GM18505 (cell line): Measurements from ENCODE around the gene PKP3.
"Not testable (repeated sequence)": the region's sequence is repeated elsewhere in the genome, so short reads cannot be mapped to it uniquely, and the experiment has no call there.

ENCODE experiments used
- ATAC-seq: cut with Tn5 transposase; IDR thresholded peaks from one replicate; pipeline ENCODE4 v1.9.1; 2021; ENCODE audit not compliant: unreplicated experiment
- POLR2A ChIP-seq: IDR thresholded peaks from 4 replicates; pipeline ENCODE4 v1.6.1; 2011; ENCODE audit warnings: borderline replicate concordance; ENCODE audit not compliant: insufficient read depth, insufficient read length; ENCODE audit errors: extremely low read depth

Gene PKP3

DNA sequence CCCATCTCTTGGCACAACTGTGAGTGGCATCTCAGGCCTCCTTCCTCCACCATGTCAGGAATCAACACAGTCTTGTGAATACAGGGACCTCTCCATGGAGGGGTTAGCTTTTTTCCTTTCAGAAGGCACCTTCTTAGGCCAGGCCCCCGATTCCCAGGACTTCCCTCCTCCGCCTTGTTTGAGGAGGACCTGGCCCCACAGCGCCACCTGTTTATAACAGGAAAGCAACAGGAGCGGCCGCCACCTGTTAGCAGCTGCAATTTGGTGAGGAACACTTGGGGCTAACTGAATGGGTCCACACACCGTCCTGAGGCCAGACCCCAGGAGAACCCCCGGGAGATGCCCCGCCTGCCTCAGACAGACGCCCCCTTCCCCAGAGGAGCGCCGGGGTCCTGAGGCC lies 3.8 kb upstream of the PKP3 start:
- no peak for ATAC-seq
- TF ChIP-seq POLR2A, result no peak

DNA sequence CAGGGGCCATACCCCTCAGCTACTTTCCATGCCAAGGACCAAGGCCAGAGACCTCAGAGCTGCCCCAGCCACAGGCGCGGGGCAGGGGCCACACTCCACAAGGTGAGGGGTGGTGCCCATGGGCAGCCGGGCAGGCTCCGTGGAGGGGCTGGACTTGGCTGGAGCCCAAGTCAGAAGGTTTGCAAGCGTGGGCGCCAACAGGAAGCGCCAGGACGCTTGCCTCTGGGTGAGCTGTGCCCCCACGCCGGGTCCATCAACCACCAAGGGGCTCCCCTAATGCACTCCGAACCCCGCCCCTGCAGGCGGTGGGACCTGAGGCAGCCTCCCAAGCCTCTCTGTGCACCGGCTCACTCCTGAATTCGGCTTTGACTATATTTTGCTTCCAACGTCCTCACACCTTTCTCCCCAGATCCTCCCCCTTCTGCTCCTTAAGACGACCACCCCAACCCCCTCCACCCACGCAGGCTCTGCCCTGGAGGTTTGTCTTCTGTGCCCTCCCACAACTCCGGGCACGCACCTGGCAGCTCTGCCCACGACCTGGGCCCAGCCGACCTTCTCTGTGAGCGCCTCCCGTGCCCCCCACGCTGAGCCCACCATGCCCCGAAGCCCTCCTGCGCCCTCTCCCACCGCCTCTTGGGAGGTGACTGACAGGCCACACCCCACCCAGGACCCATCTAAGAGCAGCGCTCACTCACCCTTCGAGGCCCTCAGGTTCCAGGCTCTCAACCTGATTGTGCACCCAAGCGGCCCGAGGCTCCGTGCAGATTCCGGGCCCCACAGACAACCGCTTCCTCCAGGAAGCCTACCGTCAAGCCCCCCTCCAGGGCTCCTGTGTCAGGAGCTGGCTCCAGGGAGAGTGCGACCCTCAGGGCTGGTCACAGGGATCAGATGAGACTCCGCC lies 2.6 kb upstream of the PKP3 start:
- TF ChIP-seq POLR2A, result no peak
- ATAC-seq, result no peak

DNA sequence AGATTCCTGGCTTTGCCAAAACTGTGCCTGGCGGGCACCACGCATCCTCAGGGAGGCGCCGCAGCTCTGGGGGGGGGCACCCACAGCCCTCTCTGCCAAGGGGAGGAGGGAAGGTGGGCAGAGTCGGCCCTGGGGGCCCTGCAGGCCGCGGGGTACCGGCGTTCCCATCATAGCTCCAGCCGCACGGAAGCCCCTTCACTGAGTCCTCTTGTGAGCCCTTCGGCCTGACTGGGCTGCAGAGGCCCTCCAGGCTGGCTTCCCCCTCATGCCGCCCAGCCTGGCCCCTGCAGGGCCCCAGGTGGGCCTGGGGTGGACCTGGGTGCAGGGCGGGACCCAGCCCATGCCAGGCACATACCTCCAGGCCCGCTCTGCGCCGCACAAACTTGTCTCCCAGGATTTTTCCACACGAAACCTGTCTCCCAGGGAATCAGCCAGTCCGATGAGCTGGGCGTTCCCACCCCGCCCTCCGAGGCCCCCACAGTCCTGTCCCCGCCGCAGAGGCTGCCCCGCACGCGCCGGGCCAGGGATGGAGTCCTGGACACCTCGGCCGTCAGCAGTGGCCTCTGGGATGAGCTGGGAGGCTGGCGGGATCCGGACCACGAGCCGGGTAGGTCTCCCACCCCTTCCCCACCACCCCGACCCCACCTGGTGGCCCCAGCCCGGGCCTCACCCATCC lies 1.8 kb upstream of the PKP3 start:
- TF ChIP-seq POLR2A, result no peak
- ATAC-seq, result no peak

DNA sequence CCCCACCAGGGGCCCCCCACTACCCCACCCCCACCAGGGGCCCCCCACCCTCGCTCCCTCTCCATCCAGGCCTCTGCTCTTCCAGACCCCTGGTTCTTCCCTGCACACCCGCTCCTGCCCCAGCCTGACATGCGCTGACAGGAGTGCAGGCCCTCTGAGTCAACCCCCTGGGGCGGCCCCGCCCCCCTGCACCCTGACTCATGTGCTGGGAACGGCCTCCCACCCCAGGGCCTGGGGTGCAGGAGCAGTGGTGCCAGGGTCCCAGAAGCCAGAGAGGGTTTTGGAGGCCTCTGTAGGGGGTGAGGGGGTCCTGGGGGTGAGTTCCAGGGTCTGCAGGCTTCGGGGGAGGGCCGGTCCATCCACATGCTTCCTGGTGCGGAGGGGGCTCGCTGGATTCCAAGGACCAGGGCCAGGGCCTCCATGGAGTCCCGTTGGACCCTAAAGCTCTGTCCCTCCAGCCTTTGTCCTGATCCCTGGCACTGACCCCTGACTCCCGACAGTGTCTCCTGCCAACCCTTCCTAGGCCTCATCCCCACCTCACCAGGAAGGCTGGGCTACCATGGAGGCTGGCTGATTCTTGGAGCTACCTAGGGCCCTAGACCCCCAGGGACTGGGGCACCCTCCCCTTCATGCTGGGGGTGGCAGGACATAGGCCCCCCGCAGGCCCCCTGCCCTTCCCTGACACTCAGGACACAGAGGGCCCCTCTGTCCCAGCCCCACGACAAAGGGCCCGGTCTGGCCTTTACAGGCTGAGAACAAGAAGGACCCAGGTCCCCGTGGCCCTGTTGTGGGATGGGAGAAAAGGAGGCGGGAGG lies 583 bp upstream of the PKP3 start:
- ATAC-seq, result no peak

DNA sequence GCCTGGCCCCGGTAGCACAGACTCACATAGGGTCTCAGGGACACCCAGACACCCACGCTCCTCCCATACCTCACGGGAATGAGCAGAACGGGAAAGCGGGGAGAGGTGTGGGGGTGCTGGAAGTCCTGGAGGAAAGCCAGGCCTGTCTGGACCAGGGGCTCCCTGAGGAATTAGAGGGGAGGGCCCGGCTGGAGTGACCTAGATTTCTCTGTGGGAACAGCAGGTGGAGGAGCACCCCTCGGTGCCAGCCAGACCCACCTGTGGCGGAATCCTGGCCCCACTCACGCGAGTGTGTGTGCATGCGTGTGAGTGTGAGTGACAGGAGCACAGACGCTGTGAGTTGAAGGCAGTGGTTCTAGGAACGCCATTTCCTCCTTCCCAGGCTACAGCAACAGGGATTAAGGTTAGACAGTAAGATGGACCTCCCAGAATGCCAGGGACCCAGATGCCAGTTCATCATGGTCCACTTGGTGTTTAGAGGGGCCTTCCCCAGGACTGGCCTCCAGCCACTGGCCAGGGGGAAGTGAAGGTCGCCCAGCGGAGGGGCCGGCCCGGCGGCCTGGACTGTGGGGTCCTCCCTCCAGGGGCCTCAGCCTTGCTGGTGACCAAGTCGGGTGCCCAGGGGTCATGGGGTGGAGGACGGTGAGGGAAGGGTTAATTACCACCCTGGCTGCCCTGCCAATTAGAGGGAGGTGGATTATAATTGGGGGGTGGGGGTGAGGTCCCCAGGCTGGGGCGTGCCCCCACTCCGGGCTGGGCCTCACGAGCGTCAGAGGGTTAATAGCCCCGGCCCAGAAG lies 1.0 kb downstream of the PKP3 start:
- no peak for ATAC-seq
- TF ChIP-seq POLR2A, result no peak

More for the DNA sequence above, 583 bp upstream of the PKP3 start:
- no peak for TF ChIP-seq POLR2A

DNA sequence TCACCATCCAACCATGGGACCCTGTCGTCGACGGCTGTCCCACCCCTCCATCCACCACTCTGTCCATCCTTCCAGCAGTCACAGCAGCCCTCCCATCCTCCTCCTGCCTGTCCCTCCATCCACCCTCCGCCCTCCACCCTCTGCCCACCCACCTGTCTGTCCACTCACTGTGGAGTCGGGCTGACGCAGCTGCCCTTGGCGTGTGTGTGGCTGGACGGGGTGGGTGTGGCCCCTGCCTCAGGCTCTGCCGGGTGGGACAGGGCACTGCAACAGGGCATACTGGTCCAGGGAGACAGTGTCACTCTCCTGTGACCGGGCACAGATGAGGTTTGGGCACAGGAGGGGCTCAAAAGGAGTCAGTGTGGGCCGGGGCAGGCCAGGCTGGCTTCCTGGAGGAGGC lies 1.9 kb downstream of the PKP3 start:
- no peak for ATAC-seq
- TF ChIP-seq POLR2A, result no peak

DNA sequence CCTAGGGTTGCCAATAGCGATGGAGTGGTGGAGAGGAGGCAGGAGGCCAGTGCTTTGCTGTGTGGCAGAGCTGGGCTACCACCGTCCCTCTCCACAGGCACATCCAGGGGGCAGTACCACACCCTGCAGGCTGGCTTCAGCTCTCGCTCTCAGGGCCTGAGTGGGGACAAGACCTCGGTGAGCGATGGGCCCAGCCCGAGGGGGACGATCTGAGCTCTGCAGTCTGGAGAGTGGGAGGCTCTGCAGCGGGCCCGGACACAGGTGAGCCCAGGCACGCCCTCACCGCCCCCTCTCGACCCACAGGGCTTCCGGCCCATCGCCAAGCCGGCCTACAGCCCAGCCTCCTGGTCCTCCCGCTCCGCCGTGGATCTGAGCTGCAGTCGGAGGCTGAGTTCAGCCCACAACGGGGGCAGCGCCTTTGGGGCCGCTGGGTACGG lies 2.5 kb downstream of the PKP3 start:
- no peak for ATAC-seq
- no peak for TF ChIP-seq POLR2A

DNA sequence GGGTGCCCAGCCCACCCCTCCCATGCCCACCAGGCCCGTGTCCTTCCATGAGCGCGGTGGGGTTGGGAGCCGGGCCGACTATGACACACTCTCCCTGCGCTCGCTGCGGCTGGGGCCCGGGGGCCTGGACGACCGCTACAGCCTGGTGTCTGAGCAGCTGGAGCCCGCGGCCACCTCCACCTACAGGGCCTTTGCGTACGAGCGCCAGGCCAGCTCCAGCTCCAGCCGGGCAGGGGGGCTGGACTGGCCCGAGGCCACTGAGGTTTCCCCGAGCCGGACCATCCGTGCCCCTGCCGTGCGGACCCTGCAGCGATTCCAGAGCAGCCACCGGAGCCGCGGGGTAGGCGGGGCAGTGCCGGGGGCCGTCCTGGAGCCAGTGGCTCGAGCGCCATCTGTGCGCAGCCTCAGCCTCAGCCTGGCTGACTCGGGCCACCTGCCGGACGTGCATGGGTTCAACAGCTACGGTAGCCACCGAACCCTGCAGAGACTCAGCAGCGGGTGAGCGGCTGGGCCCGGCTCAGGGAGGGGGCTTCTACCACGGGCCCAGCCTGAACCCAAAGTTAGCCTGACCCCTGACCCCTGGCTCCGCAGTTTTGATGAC lies 3.0 kb downstream of the PKP3 start:
- peak; percentile 68 for ATAC-seq
- no peak for TF ChIP-seq POLR2A

DNA sequence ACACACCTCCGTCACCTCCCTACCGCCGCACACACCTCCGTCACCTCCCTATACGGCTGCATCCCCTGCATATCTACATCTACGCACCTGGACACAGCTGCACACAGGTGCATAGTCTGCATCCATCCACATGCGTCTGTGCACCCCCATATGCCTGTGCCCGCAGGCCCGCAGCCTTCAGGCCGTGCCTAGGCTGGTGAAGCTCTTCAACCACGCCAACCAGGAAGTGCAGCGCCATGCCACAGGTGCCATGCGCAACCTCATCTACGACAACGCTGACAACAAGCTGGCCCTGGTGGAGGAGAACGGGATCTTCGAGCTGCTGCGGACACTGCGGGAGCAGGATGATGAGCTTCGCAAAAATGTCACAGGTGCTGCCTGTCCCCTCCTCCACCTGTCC lies 4.8 kb downstream of the PKP3 start:
- no peak for ATAC-seq
- TF ChIP-seq POLR2A, result no peak

DNA sequence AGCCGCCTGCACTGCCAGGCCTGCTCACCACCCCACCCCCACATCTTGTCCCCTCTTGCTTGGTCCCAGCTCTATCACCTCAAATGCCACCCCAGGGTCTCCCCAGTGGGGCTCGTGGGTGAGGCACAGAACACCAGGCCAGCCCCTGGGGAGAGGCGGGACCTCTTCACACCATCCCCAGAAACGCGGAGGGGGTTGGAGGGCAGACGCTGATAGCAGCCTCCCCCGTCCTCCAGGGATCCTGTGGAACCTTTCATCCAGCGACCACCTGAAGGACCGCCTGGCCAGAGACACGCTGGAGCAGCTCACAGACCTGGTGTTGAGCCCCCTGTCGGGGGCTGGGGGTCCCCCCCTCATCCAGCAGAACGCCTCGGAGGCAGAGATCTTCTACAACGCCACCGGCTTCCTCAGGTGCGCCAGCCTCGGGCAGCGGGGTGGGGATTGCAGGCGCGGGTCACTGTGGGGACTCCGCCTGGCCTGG lies 5.8 kb downstream of the PKP3 start:
- no peak for TF ChIP-seq POLR2A
- no peak for ATAC-seq

DNA sequence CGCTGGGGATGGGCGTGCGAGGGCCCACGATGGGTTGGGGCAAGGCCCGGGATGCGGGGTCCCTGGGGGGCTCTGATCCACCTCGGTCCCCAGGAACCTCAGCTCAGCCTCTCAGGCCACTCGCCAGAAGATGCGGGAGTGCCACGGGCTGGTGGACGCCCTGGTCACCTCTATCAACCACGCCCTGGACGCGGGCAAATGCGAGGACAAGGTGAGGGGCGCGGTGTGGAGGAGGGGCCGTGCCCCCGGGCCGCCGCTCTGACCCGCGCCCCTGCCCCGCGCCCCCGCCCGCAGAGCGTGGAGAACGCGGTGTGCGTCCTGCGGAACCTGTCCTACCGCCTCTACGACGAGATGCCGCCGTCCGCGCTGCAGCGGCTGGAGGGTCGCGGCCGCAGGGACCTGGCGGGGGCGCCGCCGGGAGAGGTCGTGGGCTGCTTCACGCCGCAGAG lies 6.3 kb downstream of the PKP3 start:
- TF ChIP-seq POLR2A, result no peak

DNA sequence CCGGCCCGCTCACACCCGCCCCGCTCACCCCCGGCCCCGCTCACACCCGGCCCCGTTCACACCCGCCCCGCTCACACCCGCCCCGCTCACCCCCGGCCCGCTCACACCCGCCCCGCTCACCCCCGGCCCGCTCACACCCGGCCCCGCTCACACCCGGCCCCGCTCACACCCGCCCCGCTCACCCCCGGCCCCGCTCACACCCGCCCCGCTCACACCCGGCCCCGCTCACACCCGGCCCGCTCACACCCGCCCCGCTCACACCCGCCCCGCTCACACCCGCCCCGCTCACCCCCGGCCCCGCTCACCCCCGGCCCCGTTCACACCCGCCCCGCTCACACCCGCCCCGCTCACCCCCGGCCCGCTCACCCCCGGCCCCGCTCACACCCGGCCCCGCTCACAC lies 7.2 kb downstream of the PKP3 start:
- ATAC-seq, result not testable (repeated sequence)

More for the DNA sequence above, 6.3 kb downstream of the PKP3 start:
- ATAC-seq, result no peak
